SH-SY5Y (cell line): Measurements from ENCODE around the gene CMSS1.

Source experiments
- GATA2 ChIP-seq: IDR thresholded peaks from 2 replicates; pipeline ENCODE4 v1.6.1; 2011; ENCODE audit warnings: mild to moderate bottlenecking, low read depth, low read length
- GATA3 ChIP-seq: IDR thresholded peaks from 2 replicates; pipeline ENCODE4 v1.6.1; 2011; ENCODE audit warnings: low read depth, mild to moderate bottlenecking, low read length, moderate library complexity

GRCh38 chr3:100221159-100221558, 403.5 kb downstream of the CMSS1 start:
- TF ChIP-seq GATA2 (no peak), GATA3 (no peak)
